Fibroblast of lung (primary cell): Measurements from ENCODE around the gene GDF7. TPM values are rescaled to one million over a fixed set of nuclear protein-coding genes. Genes with fewer than 3 reads are reported as not detected.

Experiments
- DNase-seq, 2 donors: peaks; one replicate each; pipeline versions ENCODE4 v3.0.0 to v3.0.0-alpha.2; 2010; ENCODE audit warnings: low read depth in 2 of 2
- H2AFZ ChIP-seq: 2 replicates; pipeline ENCODE4 v1.5.1; 2012; ENCODE audit warnings: low read length, control low read depth, inconsistent platforms
- H3K27ac ChIP-seq: 2 replicates; pipeline ENCODE4 v1.5.1; 2011; ENCODE audit warnings: low read length, control low read depth; ENCODE audit not compliant: insufficient read depth
- H3K27me3 ChIP-seq: 2 replicates; pipeline ENCODE4 v1.5.1; 2011; ENCODE audit warnings: mild to moderate bottlenecking, low read length; ENCODE audit not compliant: control insufficient read depth, insufficient read depth
- H3K36me3 ChIP-seq: 2 replicates; pipeline ENCODE4 v1.5.1; 2011; ENCODE audit warnings: low read length; ENCODE audit not compliant: control insufficient read depth, insufficient read depth
- H3K4me1 ChIP-seq: 2 replicates; pipeline ENCODE4 v1.5.1; 2011; ENCODE audit warnings: low read length; ENCODE audit not compliant: control insufficient read depth, insufficient read depth; ENCODE audit errors: extremely low read depth
- H3K4me2 ChIP-seq: 2 replicates; pipeline ENCODE4 v1.5.1; 2011; ENCODE audit warnings: low read length, control low read depth; ENCODE audit not compliant: insufficient read depth; ENCODE audit errors: extremely low read depth
- H3K4me3 ChIP-seq, 4 experiments: fragments of 200-600 bp in 1 of 4; sonication (generic) in 1 of 4; replicated peaks in 1 of 4; 2 replicates each; pipeline ENCODE4 v1.5.1; 2011 to 2016; ENCODE audit warnings: low read length in 4 of 4, low read depth in 3 of 4, mild to moderate bottlenecking in 3 of 4, control low read depth in 2 of 4, inconsistent platforms in 1 of 4, mixed read lengths in 1 of 4; ENCODE audit not compliant: insufficient read depth in 1 of 4; ENCODE audit errors: control extremely low read depth in 1 of 4
- H3K79me2 ChIP-seq: 2 replicates; pipeline ENCODE4 v1.5.1; 2012; ENCODE audit warnings: mild to moderate bottlenecking, low read length, inconsistent platforms; ENCODE audit not compliant: control insufficient read depth, insufficient read depth
- H3K9ac ChIP-seq: 2 replicates; pipeline ENCODE4 v1.5.1; 2011; ENCODE audit warnings: mild to moderate bottlenecking, low read length, control low read depth; ENCODE audit not compliant: insufficient read depth
- H3K9me3 ChIP-seq: 2 replicates; pipeline ENCODE4 v1.5.1; 2012; ENCODE audit warnings: low read depth, low read length; ENCODE audit not compliant: control insufficient read depth, insufficient read depth
- H4K20me1 ChIP-seq: 2 replicates; pipeline ENCODE4 v1.5.1; 2011; ENCODE audit warnings: low read length; ENCODE audit not compliant: control insufficient read depth, insufficient read depth; ENCODE audit errors: extremely low read depth
- EZH2 ChIP-seq: IDR thresholded peaks from 2 replicates; pipeline ENCODE4 v1.5.1; 2012; ENCODE audit warnings: low read length, control low read depth, mild to moderate bottlenecking; ENCODE audit errors: missing control alignments
- polyA plus RNA-seq, 2 donors: library from polyadenylated mRNA; depleted of rRNA in 1 of 2; stranded (reverse) in 1 of 2; unstranded in 1 of 2; fragments of >200 nt; gene quantifications; 2 replicates each; pipeline ENCODE4 v1.2.1, GENCODE V29; 2011 to 2012; ENCODE audit warnings: missing spikeins in 1 of 2
- total RNA-seq: library from RNA; depleted of rRNA; stranded (reverse); fragments of >200 nt; gene quantifications from 2 replicates; pipeline ENCODE4 v1.2.1, GENCODE V29; 2014
- TF ChIP-seq, protein P1 (sequence below), 2 donors: IDR thresholded peaks in 1 of 2; conservative IDR thresholded peaks in 1 of 2; 1 replicate in 1 of 2; 2 replicates in 1 of 2; pipeline ENCODE4 v1.5.1; 2011 to 2012; ENCODE audit warnings: low read length in 2 of 2, control low read depth in 1 of 2, inconsistent platforms in 1 of 2, low read depth in 1 of 2, mild to moderate bottlenecking in 1 of 2

GDF7 gene
- total and polyA plus RNA-seq, 2 donors (not counting 1 experiment from before 2014, with no cell fraction given): 0.33 TPM; not detected in 1

- no peaks in the 10 kb centered on the region for H4K20me1 ChIP-seq
- H3K9me3 ChIP-seq: no peaks in the 10 kb centered on the region
- H3K36me3 ChIP-seq: peaks cover 5% of the 10 kb centered on the region
- no peak overlapping the region for H3K9ac ChIP-seq
- H3K4me3 ChIP-seq: no peak overlapping the region
- peaks cover 21% of the 10 kb centered on the region for H3K4me1 ChIP-seq
- no peak overlapping the region for H3K27ac ChIP-seq
- DNase-seq: no peak
- H3K79me2 ChIP-seq: no peaks in the 10 kb centered on the region
- H2AFZ ChIP-seq: no peak overlapping the region
- no peaks in the 10 kb centered on the region for H3K27me3 ChIP-seq
- no peak overlapping the region for H3K4me2 ChIP-seq
- TF ChIP-seq, protein P1, sequence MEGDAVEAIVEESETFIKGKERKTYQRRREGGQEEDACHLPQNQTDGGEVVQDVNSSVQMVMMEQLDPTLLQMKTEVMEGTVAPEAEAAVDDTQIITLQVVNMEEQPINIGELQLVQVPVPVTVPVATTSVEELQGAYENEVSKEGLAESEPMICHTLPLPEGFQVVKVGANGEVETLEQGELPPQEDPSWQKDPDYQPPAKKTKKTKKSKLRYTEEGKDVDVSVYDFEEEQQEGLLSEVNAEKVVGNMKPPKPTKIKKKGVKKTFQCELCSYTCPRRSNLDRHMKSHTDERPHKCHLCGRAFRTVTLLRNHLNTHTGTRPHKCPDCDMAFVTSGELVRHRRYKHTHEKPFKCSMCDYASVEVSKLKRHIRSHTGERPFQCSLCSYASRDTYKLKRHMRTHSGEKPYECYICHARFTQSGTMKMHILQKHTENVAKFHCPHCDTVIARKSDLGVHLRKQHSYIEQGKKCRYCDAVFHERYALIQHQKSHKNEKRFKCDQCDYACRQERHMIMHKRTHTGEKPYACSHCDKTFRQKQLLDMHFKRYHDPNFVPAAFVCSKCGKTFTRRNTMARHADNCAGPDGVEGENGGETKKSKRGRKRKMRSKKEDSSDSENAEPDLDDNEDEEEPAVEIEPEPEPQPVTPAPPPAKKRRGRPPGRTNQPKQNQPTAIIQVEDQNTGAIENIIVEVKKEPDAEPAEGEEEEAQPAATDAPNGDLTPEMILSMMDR (conservative IDR thresholded peaks at IDR 0.05 in 1 of 2, IDR thresholded peaks at IDR 0.05 in 1 of 2; ENCODE audit: low read depth in 1 of 2, low read length in 2 of 2): no peak
- no peak for TF ChIP-seq EZH2
Measured at GRCh38 chr2:20620696-20621365, 46.1 kb upstream of the GDF7 start.

GRCh38 chr2:20621366-20622295 is 45.3 kb upstream of the GDF7 start:
- TF ChIP-seq, protein P1 (conservative IDR thresholded peaks at IDR 0.05 in 1 of 2, IDR thresholded peaks at IDR 0.05 in 1 of 2; ENCODE audit: low read depth in 1 of 2, low read length in 2 of 2): no peak
- no peak for TF ChIP-seq EZH2
- H3K27me3 ChIP-seq: no peaks in the 10 kb centered on the region

DNA sequence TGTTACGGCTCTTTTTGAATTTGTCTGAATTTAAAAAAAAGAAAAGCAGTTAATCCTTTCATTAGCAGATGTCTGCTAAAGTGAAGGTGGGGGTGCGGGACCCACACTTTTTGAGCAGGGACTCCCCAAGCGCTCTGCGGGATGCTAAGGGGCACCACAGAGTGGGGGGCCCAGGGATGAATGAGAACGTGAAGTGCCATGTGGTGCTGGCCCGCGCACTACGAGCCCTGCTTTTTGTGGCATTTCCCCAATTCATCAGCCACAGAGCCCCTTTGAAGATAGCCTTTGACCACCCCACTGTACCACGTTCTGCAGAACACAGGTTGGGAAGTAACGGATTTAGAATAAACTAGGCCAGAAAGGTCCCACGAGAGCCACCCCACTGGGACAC is 44.7 kb upstream of the GDF7 start:
- H3K4me2 ChIP-seq: no peak overlapping the region

More at GRCh38 chr2:20621366-20622295, 45.3 kb upstream of the GDF7 start:
- no peaks in the 10 kb centered on the region for H3K79me2 ChIP-seq
- no peak overlapping the region for H3K9ac ChIP-seq
- no peak overlapping the region for H3K4me3 ChIP-seq
- no peak for DNase-seq
- H3K36me3 ChIP-seq: peaks cover 5% of the 10 kb centered on the region
- no peaks in the 10 kb centered on the region for H3K9me3 ChIP-seq
- no peak overlapping the region for H3K4me2 ChIP-seq
- H3K27ac ChIP-seq: no peak overlapping the region
- no peaks in the 10 kb centered on the region for H4K20me1 ChIP-seq
- H3K4me1 ChIP-seq: peaks cover 27% of the 10 kb centered on the region
- H2AFZ ChIP-seq: no peak overlapping the region

More for the DNA sequence above, 44.7 kb upstream of the GDF7 start:
- Histone ChIP-seq H3K9me3 (no peaks in the 10 kb centered on the region), H3K4me3 (no peak overlapping the region), H3K27me3 (no peaks in the 10 kb centered on the region), H3K4me1 (peaks cover 23% of the 10 kb centered on the region), H3K36me3 (peaks cover 5% of the 10 kb centered on the region), H3K27ac (no peak overlapping the region), H3K79me2 (no peaks in the 10 kb centered on the region), H2AFZ (no peak overlapping the region), H3K9ac (no peak overlapping the region), H4K20me1 (no peaks in the 10 kb centered on the region)
- TF ChIP-seq, protein P1 (conservative IDR thresholded peaks at IDR 0.05 in 1 of 2, IDR thresholded peaks at IDR 0.05 in 1 of 2; ENCODE audit: low read depth in 1 of 2, low read length in 2 of 2): no peak
- no peak for TF ChIP-seq EZH2
- DNase-seq: no peak
